Measurements from ENCODE around the gene TDP1.
A peak's percentile ranks its signal among the peaks of the same experiment; 100 is the strongest.

The TDP1 gene

DNA sequence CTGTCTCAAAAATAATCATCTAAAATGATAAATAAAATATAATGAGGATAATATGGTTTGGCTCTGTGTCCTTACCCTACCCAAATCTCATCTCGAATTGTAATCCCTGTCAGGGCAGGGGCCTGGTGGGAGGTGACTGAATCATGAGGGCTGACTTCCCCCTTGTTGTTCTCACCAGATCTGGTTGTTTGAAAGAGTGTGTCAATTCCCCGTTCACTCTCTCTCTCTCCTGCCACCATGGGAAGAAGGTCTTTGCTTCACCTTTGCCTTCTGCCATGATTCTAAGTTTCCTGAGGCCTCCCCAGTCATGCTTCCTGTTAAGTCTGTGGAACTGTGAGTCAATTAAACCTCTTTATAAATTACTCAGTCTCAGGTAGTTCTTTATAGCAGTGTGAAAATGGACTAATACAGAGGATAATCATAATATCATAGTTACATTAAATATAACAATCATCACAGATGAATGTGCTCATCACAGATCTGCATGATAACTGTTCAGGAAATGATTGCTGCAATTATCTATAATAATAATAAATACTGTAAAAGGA is 13.8 kb upstream of the TDP1 start:
- DNase-seq: no peak

DNA sequence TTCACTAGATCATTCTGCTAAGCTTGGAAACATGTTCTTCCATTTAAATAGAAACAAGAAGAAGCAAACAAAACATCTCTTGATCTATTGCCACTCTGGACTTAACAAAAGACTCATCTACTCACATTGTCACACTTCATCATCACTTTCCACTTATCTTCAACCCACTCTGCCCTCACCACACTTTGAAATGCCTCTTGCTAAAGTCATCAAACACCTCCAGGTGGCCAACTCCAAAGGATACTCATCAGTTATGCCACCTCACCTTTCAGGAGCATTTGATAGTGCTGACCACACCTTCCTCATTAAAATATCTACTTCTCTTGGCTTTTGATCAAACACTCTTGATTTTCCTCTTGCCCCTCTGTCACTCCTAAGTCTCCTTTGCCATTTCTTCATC is 8.4 kb upstream of the TDP1 start:
- DNase-seq: no peak

GRCh38 chr14:89952576-89952975 is 3.2 kb upstream of the TDP1 start:
- no peak for DNase-seq

DNA sequence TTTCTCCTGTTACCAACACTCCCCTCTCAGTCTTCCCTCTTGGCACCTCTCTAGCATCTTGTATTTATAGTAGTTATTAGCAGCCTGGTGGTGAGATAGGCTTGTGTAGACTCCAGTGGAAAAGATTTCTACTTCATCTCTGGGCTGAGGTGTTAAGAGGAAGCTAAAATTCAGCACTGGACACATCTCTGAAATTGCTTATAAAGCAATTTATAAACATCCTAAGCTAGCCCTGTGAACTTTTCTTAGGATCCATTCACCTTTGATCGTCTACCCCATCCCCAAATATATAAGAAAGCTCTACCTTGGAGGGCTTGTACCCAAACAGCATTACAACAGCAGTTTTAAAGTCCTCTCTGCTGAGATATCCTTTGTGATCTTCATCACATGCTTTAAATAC is 2.1 kb upstream of the TDP1 start:
- DNase-seq: no peak

DNA sequence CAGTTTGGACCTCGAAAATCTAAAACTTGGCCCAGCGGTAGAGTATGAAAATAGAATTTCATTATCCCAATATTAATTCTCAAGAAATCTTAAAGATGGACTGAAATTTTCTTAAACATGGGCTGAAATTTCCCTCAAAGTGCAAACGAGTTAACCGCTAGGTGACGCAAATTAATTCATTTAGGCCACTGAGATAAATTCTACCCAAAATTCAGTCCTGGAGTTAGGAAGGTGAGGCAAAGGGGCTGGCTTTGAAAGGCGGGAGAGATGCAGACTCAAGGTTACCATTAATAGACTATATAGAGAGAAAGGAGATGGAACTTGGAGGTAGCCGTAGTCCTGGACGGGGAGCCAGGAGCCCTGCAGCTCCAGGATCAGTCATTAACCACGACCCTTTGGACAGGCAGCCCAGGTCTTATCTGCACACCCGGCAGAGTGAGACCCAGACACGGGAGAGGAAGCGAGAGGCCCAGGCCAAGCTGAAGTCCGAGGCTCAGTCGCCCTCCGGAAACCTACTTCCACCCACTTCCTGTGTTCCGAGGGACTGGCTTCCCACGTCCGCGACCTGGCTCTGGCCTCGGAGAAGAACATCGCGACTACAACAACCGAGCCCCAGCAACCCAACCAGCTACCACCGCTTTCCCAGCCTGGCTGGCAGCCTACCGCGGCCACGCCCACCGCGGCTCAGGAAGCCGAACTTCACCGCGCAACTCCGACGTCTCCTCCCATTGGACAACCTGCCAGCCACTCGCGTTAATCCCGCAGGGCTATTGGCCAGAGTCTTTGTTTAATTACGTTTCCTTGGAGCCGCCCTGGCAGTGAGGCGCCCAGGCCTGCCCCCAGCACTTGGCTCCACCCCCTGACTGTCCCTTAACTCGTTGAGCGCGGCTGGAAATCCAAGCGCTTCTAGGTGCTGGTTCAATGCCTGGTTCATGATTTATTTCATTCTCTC is 1.4 kb upstream of the TDP1 start, which contains the start of gene EFCAB11:
Gene EFCAB11 (minus strand): TSS at position 661 of the 952 bp plus-strand sequence. CDS start 70 bp downstream, at position 591.
- DNase-seq: peak; percentile 99

- DNase-seq: peak; percentile 6
Observed at GRCh38 chr14:89955022-89955744, 544 bp upstream of the TDP1 start.

- DNase-seq: no peak
Observed at GRCh38 chr14:89956661-89957009, 908 bp downstream of the TDP1 start.

DNA sequence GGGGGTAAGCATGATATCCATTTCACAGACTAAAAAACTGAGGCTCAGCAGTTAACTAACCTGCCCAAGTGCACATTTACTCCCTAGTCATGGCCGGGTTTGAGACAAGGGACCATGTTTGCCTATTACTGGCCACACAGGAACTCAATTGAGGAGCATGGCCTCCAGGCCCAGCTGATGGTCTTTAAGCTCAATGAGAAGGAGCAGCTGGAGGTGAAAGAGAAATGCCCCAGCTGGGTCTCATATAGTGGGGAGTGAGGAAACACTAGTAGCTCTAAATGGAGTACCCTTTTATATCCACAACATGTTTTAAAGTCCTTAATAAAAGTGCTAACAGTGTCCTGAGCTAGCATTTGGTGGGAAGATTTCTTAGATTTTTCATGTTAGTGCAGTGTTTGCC is 1.6 kb downstream of the TDP1 start:
- DNase-seq: no peak

DNA sequence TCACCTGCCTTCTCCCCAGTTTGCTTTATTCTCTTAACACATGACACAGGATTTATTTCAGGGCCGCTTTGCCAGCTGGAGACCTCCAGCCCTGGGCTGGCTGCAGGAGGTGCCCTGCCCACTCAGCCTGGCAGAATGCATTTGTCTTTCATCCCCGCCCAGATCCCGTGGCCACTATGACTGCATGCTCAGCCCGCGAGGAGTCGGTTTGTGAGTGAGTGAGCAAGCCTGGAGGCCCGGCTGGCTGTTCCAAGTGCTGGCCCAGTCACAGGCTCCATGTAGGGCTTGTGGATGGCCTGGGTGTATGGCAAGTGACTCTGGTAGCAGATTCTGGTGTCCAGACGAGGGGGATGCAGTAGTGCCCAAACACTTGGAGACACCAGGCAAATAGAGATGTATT is 2.1 kb downstream of the TDP1 start:
- no peak for DNase-seq

- no peak for DNase-seq
Observed at GRCh38 chr14:89958966-89959365, 3.2 kb downstream of the TDP1 start.

DNA sequence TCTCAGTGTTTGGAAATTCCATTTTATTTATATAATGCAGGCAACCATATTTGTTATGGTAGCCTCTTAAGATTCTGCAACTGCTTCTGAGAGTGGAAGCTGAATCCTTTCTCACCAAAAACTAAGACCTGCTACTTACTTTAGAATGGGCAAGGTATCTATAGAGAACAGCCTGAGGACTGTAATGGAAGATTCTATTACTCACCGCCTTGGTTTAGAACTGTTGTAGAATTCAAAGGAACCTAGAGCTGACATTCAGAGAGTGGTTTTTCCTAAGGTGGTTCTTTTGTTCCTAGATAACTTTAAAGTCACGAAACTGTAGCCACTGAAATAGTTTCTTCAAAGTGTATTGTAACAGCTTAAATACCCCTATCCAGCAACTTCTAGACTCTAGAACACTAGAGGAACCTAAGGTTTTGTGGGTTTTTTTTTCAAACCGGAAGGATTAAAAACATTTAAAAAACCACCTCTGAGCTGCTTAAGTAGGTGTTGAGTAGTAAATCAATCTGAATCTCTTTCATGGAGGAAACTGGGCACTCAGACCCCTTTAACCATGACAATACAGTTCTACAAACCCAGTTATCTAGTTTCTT is 4.2 kb downstream of the TDP1 start:
- DNase-seq: no peak

DNA sequence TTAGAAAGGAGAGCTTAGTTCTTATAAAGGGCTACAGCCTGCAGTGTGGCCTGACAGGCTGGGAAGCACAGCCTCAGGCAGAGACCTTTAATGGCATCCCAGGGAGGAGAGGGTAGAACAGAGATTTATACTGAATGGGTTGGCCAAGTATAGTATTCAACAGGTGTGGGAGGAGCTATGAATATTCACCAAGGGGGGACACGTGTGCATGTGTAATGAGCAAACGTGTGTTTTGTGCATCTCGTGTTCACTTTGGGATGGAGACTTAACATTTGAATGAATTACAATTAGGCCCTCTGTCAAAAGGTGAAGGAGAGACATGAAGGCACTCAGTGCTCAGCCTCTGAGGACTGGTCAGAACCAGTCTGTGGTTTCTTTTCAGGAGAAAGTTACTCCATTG is 5.2 kb downstream of the TDP1 start:
- DNase-seq: no peak

GRCh38 chr14:89963288-89963978 is 7.7 kb downstream of the TDP1 start:
- no peak for DNase-seq

- DNase-seq: peak; percentile 9
Observed at GRCh38 chr14:89965839-89966238, 10.1 kb downstream of the TDP1 start.

DNA sequence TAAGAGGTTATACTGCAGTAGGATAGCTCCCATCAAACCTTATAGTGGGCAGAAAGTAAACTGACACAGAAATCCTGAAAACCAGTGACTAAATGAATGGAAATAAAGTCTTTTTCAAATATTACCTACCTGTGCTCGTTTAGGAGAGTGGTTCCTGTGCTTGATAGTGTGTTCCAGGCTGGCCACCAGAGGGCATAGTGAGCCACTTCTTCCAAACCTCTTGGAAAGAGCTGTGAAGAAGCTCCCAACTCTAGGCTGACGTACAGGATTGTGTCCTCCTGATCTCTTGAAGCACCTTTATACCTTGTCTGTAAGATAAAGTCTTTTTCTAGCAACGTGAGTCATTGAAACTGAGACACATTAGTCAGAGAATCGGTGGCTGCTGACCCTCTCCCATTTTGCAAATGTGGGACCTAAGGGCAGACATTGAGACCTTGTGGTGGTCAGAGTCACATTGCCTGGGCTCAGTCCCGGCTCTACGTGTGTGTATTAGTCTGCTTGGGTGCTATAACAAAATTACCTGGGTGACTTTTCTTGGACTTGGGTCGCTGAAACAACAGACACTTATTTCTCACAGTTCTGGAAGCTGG is 17.6 kb downstream of the TDP1 start:
- peak; percentile 63 for DNase-seq

DNA sequence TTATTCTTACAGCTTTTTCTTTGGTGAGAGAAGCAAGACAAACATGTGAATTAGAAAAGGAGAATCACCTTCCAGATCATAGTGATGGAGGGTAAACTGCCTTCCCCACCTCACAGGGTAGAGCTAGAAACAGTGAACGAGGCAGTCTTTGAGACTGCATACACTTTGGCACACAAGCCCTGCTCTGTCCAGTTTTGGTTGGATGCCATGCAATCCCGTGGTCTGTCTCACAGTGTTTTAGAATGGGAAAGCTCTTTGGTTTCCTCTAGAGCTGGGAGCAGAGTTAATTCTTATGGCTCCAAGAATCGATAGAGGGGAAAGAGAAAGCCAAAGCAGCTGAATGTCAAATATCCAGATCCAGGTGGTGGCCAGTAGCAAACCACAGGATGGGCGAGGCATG is 21.9 kb downstream of the TDP1 start:
- no peak for DNase-seq

DNA sequence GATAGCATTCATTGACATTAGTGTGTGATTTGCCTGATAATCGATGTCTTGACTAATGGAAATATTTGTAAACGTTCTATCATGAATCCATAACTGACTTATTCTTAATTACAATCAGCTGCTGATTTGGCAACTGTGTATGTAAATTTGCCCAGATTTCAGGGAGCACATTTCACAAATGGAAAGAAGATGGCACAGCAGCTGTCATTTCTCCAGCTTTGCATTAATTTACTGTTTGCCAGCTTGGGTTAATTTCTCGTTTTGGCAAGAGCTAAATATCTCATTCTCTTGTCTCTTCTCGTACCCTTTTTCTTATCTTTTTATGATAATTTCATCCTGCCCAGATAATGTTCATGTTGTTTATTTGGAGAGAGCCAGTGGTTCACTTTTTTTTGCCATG is 22.9 kb downstream of the TDP1 start:
- no peak for DNase-seq

GRCh38 chr14:89983375-89983774 is 27.6 kb downstream of the TDP1 start:
- no peak for DNase-seq

DNA sequence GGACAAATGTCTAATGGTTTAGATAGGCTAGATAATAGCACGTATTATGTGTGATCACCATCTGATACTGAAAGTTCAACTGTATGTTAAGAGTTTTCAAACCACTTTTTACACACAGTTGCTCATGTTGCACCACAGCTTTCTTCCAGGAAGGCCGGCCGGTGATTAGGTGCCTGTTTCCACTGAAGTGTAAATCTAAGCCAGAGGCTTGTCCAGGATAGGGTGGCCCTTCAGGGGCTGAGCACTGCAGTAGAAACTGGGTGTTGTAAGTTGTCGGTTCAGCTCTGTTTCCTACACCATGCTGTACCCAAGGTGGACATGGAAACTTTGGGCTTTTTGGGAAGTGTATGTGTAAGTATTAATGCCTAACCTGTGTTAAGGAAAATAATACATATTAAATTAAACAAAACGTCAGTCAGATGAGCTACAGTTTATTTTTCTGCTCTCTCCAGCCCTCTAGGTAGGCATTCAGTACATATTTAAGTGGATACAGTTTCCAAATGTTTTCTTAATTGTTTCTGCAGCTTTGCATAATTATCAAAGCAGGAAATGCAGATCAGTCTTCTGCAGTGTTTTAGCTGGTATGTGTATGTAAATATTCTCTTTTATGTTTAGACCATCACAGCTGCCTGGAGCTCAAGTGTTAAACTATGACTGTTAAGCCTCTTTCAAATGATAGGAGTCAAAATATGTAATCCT is 30.9 kb downstream of the TDP1 start:
- no peak for DNase-seq

GRCh38 chr14:89987161-89987475 is 31.4 kb downstream of the TDP1 start:
- no peak for DNase-seq

DNA sequence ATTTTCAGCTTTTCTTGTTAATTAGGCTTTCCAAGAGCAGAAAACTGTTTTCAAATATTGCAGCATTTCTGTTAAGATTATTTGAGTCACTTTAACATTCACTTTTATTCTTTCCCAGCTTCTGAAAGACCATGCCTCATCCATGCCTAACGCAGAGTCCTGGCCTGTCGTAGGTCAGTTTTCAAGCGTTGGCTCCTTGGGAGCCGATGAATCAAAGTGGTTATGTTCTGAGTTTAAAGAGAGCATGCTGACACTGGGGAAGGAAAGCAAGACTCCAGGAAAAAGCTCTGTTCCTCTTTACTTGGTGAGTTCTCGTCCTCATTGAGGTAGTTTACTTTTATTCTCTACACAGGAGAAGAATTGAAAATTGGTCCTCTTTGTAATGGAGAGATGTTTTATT is 33.1 kb downstream of the TDP1 start:
- DNase-seq: no peak

DNA sequence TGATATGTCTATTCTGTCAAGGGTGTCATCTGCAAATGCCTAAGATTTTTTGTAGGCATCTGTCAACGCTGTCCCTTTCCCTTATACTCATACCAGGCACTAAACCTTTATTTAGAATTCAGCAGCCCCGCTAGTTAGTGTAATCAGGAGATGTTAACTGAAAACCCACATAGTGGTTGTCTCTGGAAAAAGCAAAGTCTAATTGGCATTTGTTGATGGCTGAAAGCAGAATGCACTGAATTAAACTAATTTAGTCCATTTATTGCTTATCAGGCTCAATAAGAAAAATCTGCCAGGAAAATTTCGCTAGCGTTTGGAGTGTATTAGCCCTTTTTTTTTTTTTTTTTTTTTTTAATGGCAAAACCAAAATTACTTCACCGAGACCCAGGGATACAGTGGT is 34.5 kb downstream of the TDP1 start:
- no peak for DNase-seq
